ENCODE results near the gene TAF1C. TPM values are rescaled to one million over a fixed set of nuclear protein-coding genes. Genes with fewer than 3 reads are reported as not detected.

TAF1C gene
- total RNA-seq, 1 experiment from 2014 or later, result 37.7 TPM

DNA sequence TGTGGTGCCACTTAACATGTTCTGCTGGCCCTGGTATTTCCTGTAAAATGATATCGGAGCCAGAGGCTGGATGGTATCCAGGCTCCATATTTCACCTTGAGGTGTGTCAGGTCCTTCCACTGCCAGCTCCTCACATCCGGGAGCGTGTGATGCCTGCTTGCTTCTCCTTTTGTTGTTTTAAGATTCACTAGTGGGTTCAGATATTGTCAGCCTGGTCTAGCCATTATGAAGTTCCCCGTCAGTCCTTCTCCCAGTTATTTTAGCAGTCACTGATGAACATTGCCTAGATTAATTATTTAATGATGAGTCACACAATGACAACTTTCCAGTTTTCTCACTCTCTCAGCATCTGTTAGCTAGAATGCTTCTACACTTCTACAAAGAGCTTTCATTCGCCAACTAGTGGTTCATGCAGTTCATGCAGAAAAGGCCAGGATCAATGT, 30.5 kb downstream of the TAF1C start:
- peak; percentile 54 for DNase-seq (ENCODE audit: low spot score)

DNA sequence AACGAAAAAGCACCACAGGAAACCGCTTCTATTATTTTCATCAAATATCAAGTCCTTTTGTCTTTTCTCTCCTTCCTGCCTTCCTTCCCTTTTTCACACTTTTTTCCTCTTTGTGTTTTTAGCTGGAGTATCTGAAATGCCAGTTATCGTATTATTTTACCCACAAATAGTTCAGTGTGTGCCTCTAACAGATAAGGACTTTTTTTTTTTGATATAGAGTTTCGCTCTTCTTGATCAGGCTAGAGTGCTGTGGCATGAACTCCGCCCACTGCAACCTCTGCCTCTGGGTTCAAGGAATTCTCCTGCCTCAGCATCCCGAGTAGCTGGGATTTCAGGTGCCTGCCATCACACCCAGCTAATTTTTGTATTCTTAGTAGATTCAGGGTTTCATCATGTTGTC, 31.1 kb downstream of the TAF1C start:
- DNase-seq (ENCODE audit: low spot score), result no peak

DNA sequence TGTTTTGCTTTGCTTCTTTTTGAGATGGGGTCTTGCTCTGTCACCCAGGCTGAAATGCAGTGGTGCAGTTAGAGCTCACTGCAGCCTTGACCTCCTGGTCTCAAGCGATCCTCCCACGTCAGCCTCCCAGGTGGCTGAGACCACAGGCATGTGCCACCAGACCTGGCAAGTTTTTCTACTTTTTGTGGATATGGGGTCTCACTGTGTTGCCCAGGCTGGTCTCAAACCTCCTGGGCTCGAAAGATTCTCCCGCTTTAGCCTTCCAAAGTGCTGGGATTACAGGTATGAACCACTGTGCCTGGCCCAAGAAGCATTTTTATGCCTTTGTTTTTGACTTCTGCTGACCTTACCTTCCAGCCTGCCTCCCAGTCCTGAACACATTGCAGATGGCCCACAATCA, 31.6 kb downstream of the TAF1C start:
- no peak for DNase-seq (ENCODE audit: low spot score)

DNA sequence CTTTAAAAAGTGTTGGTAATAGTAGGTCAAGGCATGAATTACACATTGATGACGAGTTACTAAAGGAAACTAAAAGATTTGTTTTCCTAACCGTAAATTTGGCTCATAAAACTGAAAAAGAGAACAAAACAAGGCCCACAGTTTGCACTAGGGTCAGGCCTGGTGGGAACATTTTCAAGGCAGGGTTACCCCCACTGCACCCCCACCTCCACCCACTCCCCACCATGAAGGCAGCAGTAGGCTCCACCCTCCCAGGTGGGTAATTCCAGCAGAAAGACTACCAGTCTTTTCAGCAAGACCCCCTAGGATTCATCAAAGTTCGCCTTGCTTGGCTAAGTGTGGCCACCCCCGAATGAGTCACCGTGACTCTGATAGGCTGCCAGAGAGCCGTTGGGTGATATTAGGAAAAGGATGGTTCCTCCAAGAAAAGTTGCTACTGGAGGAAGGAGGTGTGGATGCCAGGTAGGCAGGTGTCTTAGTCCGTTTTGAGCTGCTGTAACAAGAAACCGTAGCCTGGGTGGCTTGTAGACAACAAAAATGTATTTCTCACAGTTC, 33.1 kb downstream of the TAF1C start:
- no peak for DNase-seq (ENCODE audit: low spot score)

DNA sequence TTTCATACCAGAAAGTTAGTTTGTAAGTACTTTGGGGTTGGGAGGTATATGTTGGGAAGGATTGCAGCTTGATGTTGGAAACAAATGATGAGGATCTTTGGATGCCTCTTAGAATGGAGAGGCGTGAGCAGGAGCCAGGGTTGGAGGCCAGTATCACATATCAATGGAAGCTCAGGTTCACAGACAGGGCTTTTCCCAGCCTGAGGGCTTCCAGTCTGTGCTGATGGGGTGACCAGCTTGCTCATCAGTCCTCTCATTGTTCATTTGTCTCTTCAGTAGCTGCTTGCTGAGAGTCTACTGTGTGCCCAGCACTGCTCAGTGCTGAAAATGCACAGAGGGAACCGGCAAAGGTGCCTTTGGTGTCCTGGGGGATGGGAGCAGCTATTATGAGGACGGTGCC, 35.9 kb downstream of the TAF1C start:
- no peak for DNase-seq (ENCODE audit: low spot score)

DNA sequence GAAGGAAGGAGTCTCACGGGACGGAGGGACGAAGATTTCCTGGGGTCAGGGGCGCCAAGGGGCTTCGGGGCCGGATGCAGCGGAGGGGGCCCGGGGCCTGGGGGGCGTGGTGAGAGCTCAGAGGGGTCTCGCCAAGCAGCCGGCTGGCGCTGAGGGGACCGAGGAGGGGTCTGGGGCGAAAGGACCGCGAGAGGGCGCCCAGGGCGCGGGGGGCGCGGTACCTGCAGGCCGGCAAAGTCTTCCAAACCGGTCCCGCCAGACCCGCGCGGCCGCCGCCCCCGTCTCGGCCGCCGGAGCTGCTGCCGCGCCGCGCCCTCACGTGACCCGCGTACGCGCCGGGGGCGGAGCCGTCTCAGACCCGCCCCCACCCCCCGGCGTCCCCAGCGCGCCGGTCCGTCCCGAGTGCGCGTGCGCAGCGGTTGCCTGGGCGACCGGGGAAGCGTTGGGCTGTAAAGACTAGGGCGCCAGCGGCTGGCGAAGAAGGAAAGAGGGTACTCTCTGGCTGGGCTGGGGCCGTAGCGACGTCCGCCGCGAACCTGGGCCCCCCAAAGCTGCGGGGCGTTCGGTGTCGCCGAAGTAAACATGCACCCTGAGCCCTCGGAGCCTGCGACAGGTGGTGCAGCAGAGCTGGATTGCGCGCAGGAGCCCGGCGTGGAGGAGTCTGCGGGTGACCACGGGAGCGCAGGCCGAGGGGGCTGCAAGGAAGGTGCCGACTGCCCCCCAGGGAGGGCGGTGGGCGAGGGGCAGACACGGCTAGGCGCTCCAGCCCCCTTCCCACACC, 41.8 kb downstream of the TAF1C start, which contains the start of the genes DNAAF1 and HSDL1:
Gene DNAAF1, plus strand, starts transcription at position 450 of the 781 bp plus-strand sequence. Its CDS starts 133 bp downstream, at position 583.
Gene HSDL1, minus strand, starts transcription at position 319 of the 781 bp plus-strand sequence. CDS start 13,856 bp downstream, outside the sequence.
- DNase-seq (ENCODE audit: low spot score), result peak; percentile 61

DNA sequence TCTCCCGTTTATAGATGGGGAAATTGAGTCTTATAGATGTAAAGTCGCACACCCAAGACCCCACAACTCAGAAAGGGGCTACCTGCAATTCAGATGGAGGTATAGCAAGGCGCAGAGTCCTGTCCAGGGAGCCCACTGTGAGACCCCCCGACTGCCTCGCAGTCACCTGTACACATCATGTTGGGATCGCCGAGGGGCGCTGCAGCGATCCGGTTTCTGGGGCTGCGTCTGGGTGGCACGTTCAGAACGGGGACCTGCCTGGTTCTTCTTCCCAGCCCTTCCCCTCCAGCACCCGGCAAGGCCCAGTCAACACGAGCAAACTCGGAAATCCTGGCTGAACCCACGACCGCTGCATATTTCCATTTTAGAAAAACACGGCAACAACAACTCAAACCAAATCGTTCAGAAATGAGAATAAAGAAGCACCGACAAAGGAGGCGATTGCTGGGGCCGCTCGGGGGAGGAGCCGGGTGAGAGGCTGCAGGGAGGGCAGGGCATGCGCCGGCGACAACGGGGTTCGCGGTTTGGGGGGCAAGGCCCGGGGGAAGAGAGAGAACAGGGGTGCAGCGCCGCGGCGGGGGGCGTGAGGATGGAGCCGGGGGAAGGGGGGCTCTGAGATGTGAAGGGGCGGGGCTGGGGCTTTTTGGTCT, 42.5 kb downstream of the TAF1C start:
- no peak for DNase-seq (ENCODE audit: low spot score)

DNA sequence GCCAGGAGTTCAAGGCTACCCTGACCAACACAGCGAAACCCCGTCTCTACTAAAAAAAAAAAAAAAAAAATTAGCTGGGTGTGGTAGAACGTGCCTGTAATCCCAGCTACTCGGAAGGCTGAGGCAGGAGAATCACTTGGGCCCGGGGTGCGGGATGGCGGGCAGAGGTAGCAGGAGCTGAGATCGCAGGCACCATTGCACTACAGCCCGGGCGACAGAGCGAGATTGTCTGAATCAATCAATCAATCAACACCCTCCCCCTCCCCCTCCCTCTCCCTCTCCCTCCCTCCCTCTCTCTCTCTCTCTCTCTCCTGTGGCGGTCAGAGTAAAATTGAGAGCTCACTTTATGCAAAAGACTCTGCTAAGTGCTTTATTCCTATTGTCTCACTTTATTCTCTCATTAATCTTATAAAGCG, 43.1 kb downstream of the TAF1C start:
- DNase-seq (ENCODE audit: low spot score), result no peak

DNA sequence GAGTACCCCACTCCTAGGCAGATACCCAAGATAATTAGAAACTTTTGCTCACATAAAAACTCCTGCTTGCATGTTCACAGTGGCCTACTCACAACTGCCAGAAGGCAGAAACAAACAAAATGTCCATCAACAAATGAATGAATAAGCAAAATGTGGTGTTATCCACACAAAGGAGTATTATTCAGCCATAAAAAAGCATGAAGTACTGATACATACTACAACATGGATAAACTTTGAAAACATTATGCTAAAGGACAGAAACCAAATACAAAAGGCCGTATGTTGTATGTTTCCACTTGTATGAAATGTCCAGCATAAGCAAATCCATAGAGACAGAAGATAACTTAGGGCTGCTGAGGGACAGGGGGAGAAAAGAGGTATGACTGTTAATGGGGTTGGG, 43.8 kb downstream of the TAF1C start:
- no peak for DNase-seq (ENCODE audit: low spot score)

DNA sequence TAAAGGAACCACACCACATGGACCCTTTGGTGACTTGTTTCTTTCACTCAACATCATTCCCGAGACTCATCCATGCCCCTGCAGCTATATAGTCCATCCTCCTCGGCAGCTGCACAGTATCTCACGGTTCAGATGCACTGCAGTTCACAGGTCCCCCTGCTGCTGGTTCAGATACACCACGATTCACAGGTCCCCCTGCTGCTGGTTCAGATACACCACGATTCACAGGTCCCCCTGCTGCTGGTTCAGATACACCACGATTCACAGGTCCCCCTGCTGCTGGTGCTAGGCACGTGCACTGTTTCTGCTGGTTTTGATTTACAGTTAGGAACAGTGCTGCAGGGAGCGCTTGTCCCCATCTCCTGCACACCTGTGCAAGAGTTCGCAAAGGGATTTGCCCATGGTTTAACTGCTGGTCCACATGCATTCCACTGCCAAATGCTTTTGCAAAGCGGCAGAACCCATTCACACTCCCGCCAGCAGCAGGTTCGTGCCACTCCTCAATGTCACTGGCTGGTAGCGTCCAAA, 45.6 kb downstream of the TAF1C start:
- DNase-seq (ENCODE audit: low spot score), result no peak

DNA sequence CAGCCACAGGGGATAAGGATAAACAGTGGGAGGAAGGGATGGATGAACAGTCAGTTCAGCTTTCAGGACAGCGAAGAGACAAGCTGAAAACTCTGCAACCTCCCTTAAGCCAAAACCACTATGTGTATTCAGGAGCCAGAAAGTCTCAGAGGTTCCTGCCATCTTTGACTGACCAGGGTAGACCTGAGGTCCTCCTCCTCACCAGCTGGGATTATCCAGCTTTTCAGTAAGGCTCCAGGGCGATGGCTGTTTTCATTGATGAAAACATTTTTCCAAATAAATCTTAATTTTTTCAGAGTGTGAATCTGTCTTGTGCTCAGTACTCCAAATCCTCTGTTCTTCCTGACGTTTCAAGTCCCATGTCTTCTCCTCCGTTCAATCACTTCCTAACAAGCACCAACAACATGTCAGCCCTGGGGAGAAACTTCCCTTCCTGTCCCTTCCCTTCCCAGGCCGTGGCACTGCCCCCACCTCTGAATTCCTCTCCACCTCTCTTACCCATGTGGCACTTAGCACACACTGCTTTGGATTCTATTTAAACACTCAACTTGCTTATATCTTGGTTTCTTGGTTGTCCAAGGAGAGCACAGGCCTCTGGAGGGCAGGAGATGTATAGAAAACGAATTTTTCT, 47.1 kb downstream of the TAF1C start:
- DNase-seq (ENCODE audit: low spot score), result no peak

DNA sequence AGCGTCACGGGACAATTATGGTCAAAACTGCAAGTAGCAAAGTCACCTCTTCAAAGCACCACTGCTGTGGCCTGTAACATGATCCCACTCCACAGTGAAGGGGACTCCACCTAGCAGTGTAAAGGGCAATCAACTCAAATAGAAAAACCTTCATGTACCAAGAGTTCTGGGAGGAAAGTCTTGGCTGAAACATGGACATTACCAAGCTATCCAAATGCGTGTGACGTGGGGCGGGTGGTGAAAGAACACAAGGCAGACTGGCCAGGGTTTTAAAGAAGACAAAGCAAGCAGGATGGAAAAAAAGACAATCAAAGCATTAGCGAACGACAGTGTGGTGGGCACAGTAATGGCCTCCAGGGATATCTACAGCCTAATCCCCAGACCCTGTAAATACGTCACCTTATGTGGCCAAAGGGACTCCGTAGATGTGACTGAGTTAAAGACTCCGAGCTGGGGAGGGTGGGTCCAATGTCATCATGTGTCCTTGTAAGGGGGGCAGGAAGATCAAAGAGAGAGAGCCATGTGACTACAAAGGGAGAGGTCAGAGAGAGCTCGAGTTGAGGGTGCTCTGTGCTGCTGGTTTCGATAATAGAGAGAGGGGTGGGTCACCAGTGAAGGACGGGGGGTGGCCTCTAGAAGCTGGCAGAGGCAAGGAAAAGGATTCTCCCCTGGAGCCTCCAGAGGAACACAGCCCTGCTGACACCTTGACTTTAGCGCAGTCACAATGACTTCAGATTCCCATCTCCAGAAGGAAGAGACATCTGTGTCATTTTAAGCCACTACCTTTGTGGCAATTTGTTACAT, 47.8 kb downstream of the TAF1C start:
- peak; percentile 80 for DNase-seq (ENCODE audit: low spot score)

DNA sequence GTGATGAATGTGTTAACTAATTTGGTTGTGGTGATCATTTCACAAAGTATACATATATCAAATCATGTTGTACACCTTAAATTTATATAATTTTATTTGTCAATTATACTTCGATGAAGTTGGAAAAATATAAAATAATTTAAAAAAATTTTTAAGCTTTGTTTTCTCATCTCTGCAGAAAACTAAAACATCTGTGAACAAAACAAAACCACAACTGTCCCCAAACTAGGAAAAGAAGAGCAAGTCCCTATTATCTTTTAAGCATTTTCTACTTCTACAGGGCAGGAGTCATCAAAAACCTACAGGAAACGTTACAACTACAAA, 48.4 kb downstream of the TAF1C start:
- no peak for DNase-seq (ENCODE audit: low spot score)

DNA sequence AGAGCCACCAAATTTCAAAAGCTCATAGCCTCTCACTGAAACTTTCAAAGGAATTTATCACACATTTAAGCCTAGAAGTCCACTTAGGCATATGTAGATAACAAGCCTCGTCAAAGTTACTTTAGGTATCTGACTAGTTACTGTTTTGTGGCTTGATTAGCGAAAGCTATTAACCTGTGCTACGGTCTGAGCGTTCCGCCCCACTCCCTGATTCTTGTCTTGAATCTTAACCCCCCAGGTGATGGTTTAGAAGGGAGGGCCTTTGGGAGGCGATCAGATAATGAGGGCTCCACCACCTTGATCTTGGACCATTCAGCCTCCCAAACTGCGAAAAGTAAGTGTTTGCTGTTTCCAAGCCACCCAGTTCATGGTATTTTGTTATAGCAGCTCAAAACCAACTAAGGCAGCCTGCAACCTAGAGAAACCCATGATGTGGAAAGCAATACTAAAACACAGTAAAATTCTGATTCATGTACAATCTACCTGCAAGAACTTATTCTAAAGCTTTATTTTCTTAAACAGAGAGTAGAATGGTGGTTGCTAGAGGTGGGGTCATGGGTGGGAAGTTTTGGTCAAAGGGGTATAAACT, 49.0 kb downstream of the TAF1C start:
- no peak for DNase-seq (ENCODE audit: low spot score)

DNA sequence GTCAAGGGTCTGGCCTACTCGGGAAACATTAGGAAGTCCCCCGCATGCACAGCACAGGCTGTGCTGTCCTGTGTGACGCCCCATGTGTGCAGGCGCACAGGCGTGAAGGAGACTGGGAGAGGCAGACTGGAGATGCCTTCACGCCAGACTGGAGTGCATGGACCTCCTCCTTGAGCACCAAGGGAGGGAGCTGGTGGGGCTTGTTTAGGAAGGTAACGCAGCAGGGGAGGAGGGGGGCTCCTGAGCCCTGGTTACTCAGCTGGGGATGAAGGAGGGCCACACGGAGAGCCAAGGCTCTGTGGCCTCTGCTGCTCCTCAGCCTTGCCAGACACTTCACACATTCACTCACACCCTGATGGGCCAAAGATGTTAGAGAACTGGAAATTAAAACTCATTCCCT, 49.6 kb downstream of the TAF1C start:
- no peak for DNase-seq (ENCODE audit: low spot score)

DNA sequence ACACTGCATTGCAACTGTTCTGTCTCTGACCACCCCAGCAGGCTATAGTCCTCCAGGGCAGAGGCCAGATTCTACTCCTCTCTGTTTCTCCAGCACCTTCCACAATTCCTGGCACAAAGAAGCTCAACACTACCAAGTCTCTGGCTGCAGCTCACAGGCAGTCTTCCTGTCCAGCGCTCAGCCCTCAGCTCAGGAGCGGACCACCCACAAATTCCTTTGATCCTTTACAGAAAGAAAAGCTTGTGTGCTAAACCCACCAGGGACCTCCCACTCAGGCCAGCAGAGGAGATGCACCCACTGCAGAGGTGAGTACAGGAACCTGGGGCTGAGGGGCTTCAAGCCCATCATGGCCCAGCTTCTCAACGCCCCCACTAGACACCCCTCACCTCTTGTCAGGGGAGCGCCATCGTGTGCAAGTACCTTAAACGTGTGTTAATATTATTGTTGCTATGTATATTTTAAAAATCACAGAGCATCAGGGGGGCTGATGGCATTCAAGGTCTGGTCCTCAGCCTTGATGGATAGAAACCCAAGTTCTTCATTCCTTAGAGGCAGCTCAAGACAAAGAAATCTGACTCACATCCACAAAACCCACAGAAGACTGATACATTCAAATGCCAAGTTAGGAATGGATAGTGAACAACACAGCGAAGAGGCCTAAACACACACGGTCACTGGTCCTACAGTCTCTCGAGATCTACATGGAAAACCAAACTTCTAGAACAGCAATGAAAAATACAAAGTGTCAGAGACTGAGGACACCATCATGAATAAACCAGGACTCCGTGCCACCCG, 50.3 kb downstream of the TAF1C start:
- DNase-seq (ENCODE audit: low spot score), result no peak

DNA sequence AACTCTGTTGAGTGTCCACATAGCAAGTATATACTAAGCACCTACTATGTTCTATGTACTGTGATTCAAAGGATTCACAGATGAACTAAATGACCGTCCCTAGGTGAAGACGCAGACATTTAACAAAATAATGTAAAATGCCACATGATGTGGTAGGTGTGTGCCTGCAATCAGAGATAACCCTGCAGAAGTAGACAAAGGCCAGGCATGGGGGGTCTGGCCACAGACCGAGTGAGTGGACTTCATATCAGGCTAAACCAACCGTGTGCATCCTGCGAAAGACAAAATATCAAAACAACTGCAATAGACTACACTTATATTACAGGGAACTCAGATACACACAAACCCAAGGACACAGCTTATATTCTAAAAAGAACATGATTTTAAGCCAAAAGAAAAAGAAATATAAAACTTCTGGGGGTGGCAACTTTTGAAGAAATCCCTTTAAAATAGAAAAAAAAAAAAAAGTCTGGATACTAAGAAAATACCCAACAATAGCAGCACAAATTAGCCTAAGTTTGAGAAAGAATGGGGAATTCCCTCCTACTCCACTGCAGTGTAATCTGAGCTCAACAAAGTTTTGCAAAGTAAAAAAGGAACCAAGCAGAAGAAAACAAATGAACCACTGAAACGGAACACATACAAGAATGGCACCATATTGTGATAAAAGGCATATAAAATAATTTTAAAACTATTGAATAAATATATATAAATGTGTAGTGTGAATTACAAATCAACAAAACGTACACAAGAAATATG, 54.2 kb downstream of the TAF1C start:
- DNase-seq (ENCODE audit: low spot score), result no peak

DNA sequence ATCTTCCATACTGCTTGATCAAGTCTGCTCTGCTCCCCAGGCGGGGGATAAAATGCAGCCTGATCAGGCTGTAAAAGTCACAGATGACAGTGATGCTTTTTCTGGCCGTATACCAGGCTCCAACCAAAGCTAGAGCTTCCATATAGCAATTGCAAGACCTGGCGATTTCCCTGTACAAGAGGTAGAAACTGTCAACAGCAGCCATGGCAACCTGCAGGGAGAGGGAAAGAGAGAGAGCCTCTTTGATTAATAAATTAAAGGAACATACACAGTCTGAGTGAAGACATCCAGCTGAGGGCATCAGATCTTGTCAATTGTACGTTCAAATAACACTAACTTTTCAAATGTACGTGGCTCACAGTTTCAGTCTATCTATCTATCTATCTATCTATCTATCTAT, 55.7 kb downstream of the TAF1C start:
- no peak for DNase-seq (ENCODE audit: low spot score)
